ENCODE data around the gene GLYATL2.

The GLYATL2 gene

GRCh38 chr11:58856806-58857205 is 12.3 kb upstream of the GLYATL2 start:
- H3K9me3 ChIP-seq (ENCODE audit: severe bottlenecking) = no peaks in the 10 kb centered on the region
- peaks cover 4% of the 10 kb centered on the region for H3K27me3 ChIP-seq (ENCODE audit: insufficient read depth, low read depth, severe bottlenecking)
- H3K27ac ChIP-seq = no peak overlapping the region
- DNase-seq = no peak
- no peaks in the 10 kb centered on the region for H3K36me3 ChIP-seq
- no peak overlapping the region for H3K4me3 ChIP-seq (ENCODE audit: low read depth, low read length)
- TF ChIP-seq CTCF (IDR thresholded peaks at IDR 0.05; ENCODE audit: low read depth, low read length) = no peak

- Histone ChIP-seq H3K9me3 (ENCODE audit: severe bottlenecking) (no peaks in the 10 kb centered on the region), H3K36me3 (no peaks in the 10 kb centered on the region)
- no peak for TF ChIP-seq CTCF (IDR thresholded peaks at IDR 0.05; ENCODE audit: low read depth, low read length)
Measured at GRCh38 chr11:58845386-58845785, 882 bp upstream of the GLYATL2 start.

GRCh38 chr11:58837707-58838388 is 6.7 kb downstream of the GLYATL2 start:
- peaks cover 14% of the 10 kb centered on the region for H3K27me3 ChIP-seq (ENCODE audit: insufficient read depth, low read depth, severe bottlenecking)
- no peak overlapping the region for H3K27ac ChIP-seq
- no peak overlapping the region for H3K4me3 ChIP-seq (ENCODE audit: low read depth, low read length)
- TF ChIP-seq CTCF (IDR thresholded peaks at IDR 0.05; ENCODE audit: low read depth, low read length) = no peak
- H3K36me3 ChIP-seq = no peaks in the 10 kb centered on the region
- H3K9me3 ChIP-seq (ENCODE audit: severe bottlenecking) = no peaks in the 10 kb centered on the region
- no peak for DNase-seq

More at GRCh38 chr11:58845386-58845785, 882 bp upstream of the GLYATL2 start:
- H3K4me3 ChIP-seq (ENCODE audit: low read depth, low read length) = no peak overlapping the region
- no peak for DNase-seq
- peaks cover 25% of the 10 kb centered on the region for H3K27me3 ChIP-seq (ENCODE audit: insufficient read depth, low read depth, severe bottlenecking)
- H3K27ac ChIP-seq = no peak overlapping the region

GRCh38 chr11:58832056-58832645 is 12.4 kb downstream of the GLYATL2 start:
- peaks cover 36% of the 10 kb centered on the region for H3K27me3 ChIP-seq (ENCODE audit: insufficient read depth, low read depth, severe bottlenecking)
- no peaks in the 10 kb centered on the region for H3K9me3 ChIP-seq (ENCODE audit: severe bottlenecking)
- H3K27ac ChIP-seq = no peak overlapping the region
- DNase-seq = no peak
- no peak overlapping the region for H3K4me3 ChIP-seq (ENCODE audit: low read depth, low read length)
- TF ChIP-seq CTCF (IDR thresholded peaks at IDR 0.05; ENCODE audit: low read depth, low read length) = no peak
- no peaks in the 10 kb centered on the region for H3K36me3 ChIP-seq

DNA sequence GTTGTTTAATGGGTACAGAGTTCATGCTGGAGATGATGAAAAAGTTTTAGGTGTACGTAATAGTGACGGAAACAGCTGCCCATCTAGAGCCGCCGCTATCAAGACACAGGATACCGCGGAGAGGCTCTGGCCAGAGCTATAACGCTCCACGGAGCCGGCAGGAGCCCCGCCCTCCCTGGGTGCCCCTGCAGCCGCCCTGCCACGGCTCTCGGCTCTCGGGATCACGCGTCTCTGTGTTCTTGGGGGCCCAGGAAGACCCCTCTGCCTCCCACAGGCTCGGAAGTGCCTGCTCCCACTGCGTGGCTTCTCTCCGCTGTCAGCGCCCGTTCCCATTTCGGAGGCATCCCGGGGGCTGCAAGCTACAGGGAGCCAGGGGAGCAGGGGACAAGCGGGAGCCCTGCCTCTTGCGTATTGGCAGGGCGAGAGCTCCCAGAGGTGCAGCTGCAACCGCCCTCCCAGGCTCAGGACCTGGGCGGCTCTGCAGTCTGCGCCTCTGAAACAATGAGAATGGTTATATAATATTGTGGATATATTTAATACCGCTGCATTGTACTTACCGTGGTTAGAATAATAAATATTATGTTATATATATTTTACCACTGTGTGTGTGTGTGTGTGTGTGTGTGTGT is 13.7 kb downstream of the GLYATL2 start:
- H3K27me3 ChIP-seq (ENCODE audit: insufficient read depth, low read depth, severe bottlenecking) = peaks cover 36% of the 10 kb centered on the region
- H3K4me3 ChIP-seq (ENCODE audit: low read depth, low read length) = no peak overlapping the region
- no peaks in the 10 kb centered on the region for H3K9me3 ChIP-seq (ENCODE audit: severe bottlenecking)
- DNase-seq = no peak
- no peak for TF ChIP-seq CTCF (IDR thresholded peaks at IDR 0.05; ENCODE audit: low read depth, low read length)
- no peak overlapping the region for H3K27ac ChIP-seq
- H3K36me3 ChIP-seq = no peaks in the 10 kb centered on the region
